Activated CD4-positive, alpha-beta memory T cell treated with anti-CD3 and anti-CD28 coated beads, Interleukin-2, amount 10 ng/mL, durations not matched to agents 7 days and 5 days (primary cell): ENCODE results near the gene RAPGEF6. TPM values are rescaled to one million over a fixed set of nuclear protein-coding genes. Genes with fewer than 3 reads are reported as not detected.
"Not testable (repeated sequence)": the region's sequence is repeated elsewhere in the genome, so short reads cannot be mapped to it uniquely, and the experiment has no call there.

ENCODE experiments used
- CTCF ChIA-PET: fragments of 350-600 bp; sonication (Branson Sonifier 250); formaldehyde crosslinking; loops from one replicate; lab custom pipeline; 2021; ENCODE audit warnings: antibody characterized with exemption, inconsistent platforms; lab: Charles Lee
- POLR2A ChIA-PET: fragments of 350-600 bp; sonication (Branson Sonifier 250); formaldehyde crosslinking; loops from one replicate; lab custom pipeline; 2021; ENCODE audit warnings: antibody characterized with exemption; lab: Charles Lee
- DNase-seq: peaks from one replicate; pipeline ENCODE4 v3.0.0-alpha.2; 2020
- H3K27ac Mint-ChIP-seq: one replicate; pipeline ENCODE4 v1.8.0; 2021; ENCODE audit warnings: mild to moderate bottlenecking, mixed read lengths
- H3K27me3 Mint-ChIP-seq: one replicate; pipeline ENCODE4 v1.8.0; 2021; ENCODE audit warnings: mixed read lengths
- H3K36me3 Mint-ChIP-seq: one replicate; pipeline ENCODE4 v1.8.0; 2021; ENCODE audit warnings: low read depth, mixed read lengths
- H3K4me1 Mint-ChIP-seq: one replicate; pipeline ENCODE4 v1.8.0; 2021; ENCODE audit warnings: mixed read lengths
- H3K4me3 Mint-ChIP-seq: one replicate; pipeline ENCODE4 v1.8.0; 2021; ENCODE audit warnings: mild to moderate bottlenecking, mixed read lengths
- H3K9me3 Mint-ChIP-seq: one replicate; pipeline ENCODE4 v1.8.0; 2021; ENCODE audit warnings: mixed read lengths
- total RNA-seq, 2 experiments: library from RNA; stranded (reverse); gene quantifications; one replicate each; pipeline ENCODE4 v1.2.3, GENCODE V29; 2021

RAPGEF6 gene
- total RNA-seq, 2 experiments from 2014 or later: 40.7 to 44.5 TPM

DNA sequence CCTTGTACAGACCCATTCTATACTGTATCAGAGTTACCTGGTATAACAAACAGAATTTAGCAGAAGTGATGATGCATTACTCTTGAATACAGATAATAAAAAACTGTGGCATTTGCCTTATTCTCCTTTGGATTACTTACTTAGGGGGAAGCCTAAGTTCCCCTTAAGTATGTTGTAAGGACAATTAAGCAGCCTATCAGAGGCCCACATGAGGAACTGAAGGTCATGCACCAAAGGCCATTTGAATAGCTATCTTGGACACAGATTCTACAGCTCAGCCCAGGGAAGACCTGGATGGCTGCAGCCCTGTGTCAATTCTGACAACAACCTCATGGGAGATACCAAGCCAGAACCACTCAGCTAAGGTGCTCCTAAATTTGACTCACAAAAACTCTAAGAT lies 125.2 kb downstream of the RAPGEF6 start:
- Mint-ChIP-seq H3K4me3 (no peak overlapping the region), H3K36me3 (peaks cover 31% of the 10 kb centered on the region), H3K4me1 (peaks cover 19% of the 10 kb centered on the region), H3K27ac (no peak overlapping the region), H3K9me3 (no peaks in the 10 kb centered on the region), H3K27me3 (no peaks in the 10 kb centered on the region)
- ChIA-PET CTCF (interaction anchor here (1.2 to 1.9 kb wide), 2 partner anchors 11 to 80 kb away, joined by 3 to 4 read pairs; no protein-coding TSS in a partner anchor), POLR2A (no interaction called here)
- DNase-seq: no peak

GRCh38 chr5:131505237-131505908 lies 129.7 kb downstream of the RAPGEF6 start:
- H3K9me3 Mint-ChIP-seq: no peaks in the 10 kb centered on the region
- no peak for DNase-seq
- peaks cover 53% of the 10 kb centered on the region for H3K36me3 Mint-ChIP-seq
- peaks cover 1% of the 10 kb centered on the region for H3K4me1 Mint-ChIP-seq
- no peak overlapping the region for H3K4me3 Mint-ChIP-seq
- H3K27me3 Mint-ChIP-seq: no peaks in the 10 kb centered on the region
- CTCF ChIA-PET: interaction anchor here (0.6 to 1.2 kb wide), 4 partner anchors 9 to 270 kb away, joined by 3 to 6 read pairs (median 4); no protein-coding TSS in a partner anchor
- POLR2A ChIA-PET: no interaction called here
- H3K27ac Mint-ChIP-seq: no peak overlapping the region

DNA sequence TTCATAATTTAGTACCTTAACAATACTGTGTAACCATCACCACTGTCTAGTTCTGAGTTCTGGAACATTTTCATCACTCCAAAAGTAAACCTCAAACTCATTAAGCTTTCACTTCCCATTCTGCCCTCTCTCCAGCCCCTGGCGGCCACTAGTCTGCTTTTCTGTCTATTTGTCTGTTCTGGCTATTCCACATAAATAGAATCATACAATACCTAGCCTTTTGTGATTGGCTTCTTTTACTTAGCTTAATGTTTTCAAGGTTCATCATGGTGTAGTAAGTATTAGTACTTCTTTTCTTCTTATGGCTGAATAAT lies 138.7 kb downstream of the RAPGEF6 start:
- CTCF ChIA-PET: no interaction called here
- Mint-ChIP-seq H3K4me3 (no peak overlapping the region), H3K4me1 (peaks cover 3% of the 10 kb centered on the region)

DNA sequence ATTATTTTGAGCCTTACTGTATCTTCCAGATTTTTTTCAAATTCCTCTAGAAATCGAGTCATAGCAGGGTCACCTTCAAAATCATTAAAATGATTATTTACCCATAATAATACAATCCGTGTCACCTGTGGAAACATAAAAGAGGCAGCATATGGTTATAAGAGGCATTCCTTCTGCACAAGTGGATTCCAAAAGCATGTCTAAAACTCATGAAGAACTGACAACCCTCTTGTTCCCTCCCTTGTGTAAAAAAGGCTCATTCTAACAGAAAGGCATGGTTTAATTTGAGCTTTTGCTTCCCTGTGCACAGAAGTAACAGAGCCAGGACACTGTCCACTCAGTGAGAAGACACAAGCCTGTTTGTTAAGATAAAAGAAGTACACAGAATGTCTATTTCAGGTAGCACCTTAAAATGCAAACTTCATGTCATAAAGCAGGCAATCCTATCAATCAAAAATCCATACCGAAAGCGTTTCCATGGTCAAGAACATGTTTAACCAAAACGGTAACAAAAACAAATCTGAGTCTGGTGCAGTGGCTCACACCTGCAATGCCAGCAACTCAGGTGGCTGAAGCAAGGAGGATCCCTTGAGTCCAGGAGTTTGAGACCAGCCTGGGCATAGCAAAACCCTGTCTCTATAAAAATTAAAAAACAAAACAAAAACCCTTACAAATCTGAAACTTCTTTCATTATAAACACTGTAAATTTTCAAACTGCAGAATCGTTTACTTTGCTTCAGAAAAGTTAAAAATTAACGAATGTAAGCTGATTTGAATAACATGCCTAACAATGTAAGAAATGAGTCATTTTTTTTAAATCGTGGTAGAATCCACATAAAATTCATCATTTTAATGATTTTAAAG lies 139.3 kb downstream of the RAPGEF6 start:
- Mint-ChIP-seq H3K9me3 (no peaks in the 10 kb centered on the region), H3K4me1 (peaks cover 3% of the 10 kb centered on the region), H3K27me3 (no peaks in the 10 kb centered on the region), H3K36me3 (peaks cover 71% of the 10 kb centered on the region), H3K27ac (no peak overlapping the region), H3K4me3 (no peak overlapping the region)
- CTCF ChIA-PET: no interaction called here
- no peak for DNase-seq
- POLR2A ChIA-PET: no interaction called here

More for the DNA sequence above, 138.7 kb downstream of the RAPGEF6 start:
- no peak for DNase-seq
- Mint-ChIP-seq H3K36me3 (peaks cover 70% of the 10 kb centered on the region), H3K9me3 (no peaks in the 10 kb centered on the region), H3K27ac (no peak overlapping the region), H3K27me3 (no peaks in the 10 kb centered on the region)
- POLR2A ChIA-PET: no interaction called here

GRCh38 chr5:131491749-131492148 lies 143.3 kb downstream of the RAPGEF6 start:
- ChIA-PET CTCF (no interaction called here), POLR2A (no interaction called here)
- H3K27me3 Mint-ChIP-seq: no peaks in the 10 kb centered on the region
- H3K36me3 Mint-ChIP-seq: peaks cover 68% of the 10 kb centered on the region
- no peaks in the 10 kb centered on the region for H3K9me3 Mint-ChIP-seq
- H3K4me1 Mint-ChIP-seq: peaks cover 14% of the 10 kb centered on the region
- no peak for DNase-seq
- no peak overlapping the region for H3K4me3 Mint-ChIP-seq
- no peak overlapping the region for H3K27ac Mint-ChIP-seq

GRCh38 chr5:131488463-131488862 lies 146.6 kb downstream of the RAPGEF6 start:
- H3K4me1 Mint-ChIP-seq: peaks cover 14% of the 10 kb centered on the region
- H3K9me3 Mint-ChIP-seq: no peaks in the 10 kb centered on the region
- POLR2A ChIA-PET: interaction anchor here (1.1 to 2.7 kb wide), 4 partner anchors 24 to 1003 kb away, joined by 3 to 7 read pairs (median 4); no protein-coding TSS in a partner anchor
- H3K4me3 Mint-ChIP-seq: no peak overlapping the region
- CTCF ChIA-PET: interaction anchor here (1.2 kb wide), 1 partner anchor 10 kb away, joined by 3 read pairs; no protein-coding TSS in a partner anchor
- peak overlapping the region; percentile 42 for H3K27ac Mint-ChIP-seq
- no peak for DNase-seq
- no peaks in the 10 kb centered on the region for H3K27me3 Mint-ChIP-seq
- peaks cover 60% of the 10 kb centered on the region for H3K36me3 Mint-ChIP-seq

GRCh38 chr5:131487371-131487770 lies 147.7 kb downstream of the RAPGEF6 start:
- H3K27ac Mint-ChIP-seq, CTCF ChIA-PET, DNase-seq, H3K4me3 Mint-ChIP-seq, H3K27me3 Mint-ChIP-seq, H3K9me3 Mint-ChIP-seq: not testable (repeated sequence)
- POLR2A ChIA-PET: interaction anchor here (2.7 kb wide), 1 partner anchor 28 kb away, joined by 7 read pairs; no protein-coding TSS in a partner anchor
- Mint-ChIP-seq H3K36me3 (peaks cover 64% of the 10 kb centered on the region), H3K4me1 (peaks cover 23% of the 10 kb centered on the region)

DNA sequence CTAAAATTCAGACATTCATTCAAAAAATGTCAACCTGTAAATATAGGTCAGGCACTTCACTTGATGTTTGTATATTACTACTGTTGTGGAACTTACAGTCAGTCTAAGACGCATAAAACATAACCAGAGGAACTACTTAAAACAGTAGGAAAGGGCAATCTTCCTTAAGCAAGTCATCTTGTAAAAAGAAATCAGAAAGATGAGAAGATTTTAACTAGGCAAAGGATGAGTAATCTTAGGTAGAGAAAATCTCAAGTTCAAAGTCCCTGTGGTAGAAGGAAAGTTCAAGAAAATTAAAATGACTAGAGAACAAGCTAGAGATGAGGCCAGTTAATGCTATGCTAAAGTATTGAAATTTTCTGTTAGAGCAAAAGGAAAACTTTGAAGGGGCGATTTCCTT lies 152.4 kb downstream of the RAPGEF6 start:
- Mint-ChIP-seq H3K9me3 (no peaks in the 10 kb centered on the region), H3K36me3 (peaks cover 71% of the 10 kb centered on the region), H3K27me3 (no peaks in the 10 kb centered on the region), H3K4me1 (peaks cover 39% of the 10 kb centered on the region), H3K27ac (peak overlapping the region; percentile 4), H3K4me3 (no peak overlapping the region)
- no peak for DNase-seq
- POLR2A ChIA-PET: interaction anchor here (0.6 to 1.3 kb wide), 2 partner anchors 13 to 206 kb away, joined by 3 read pairs; no protein-coding TSS in a partner anchor
- CTCF ChIA-PET: no interaction called here

GRCh38 chr5:131481569-131481968 lies 153.5 kb downstream of the RAPGEF6 start:
- Mint-ChIP-seq H3K4me3 (no peak overlapping the region), H3K9me3 (no peaks in the 10 kb centered on the region), H3K4me1 (peaks cover 39% of the 10 kb centered on the region), H3K27me3 (no peaks in the 10 kb centered on the region), H3K27ac (no peak overlapping the region), H3K36me3 (peaks cover 71% of the 10 kb centered on the region)
- DNase-seq: no peak
- ChIA-PET CTCF (interaction anchor here (0.7 kb wide), 1 partner anchor 12 kb away, joined by 3 read pairs; no protein-coding TSS in a partner anchor), POLR2A (no interaction called here)

GRCh38 chr5:131475541-131475941 lies 159.5 kb downstream of the RAPGEF6 start:
- H3K36me3 Mint-ChIP-seq: peaks cover 54% of the 10 kb centered on the region
- CTCF ChIA-PET: no interaction called here

GRCh38 chr5:131473731-131474130 lies 161.3 kb downstream of the RAPGEF6 start:
- H3K4me3 Mint-ChIP-seq: no peak overlapping the region
- no peaks in the 10 kb centered on the region for H3K27me3 Mint-ChIP-seq
- H3K27ac Mint-ChIP-seq: no peak overlapping the region
- no peaks in the 10 kb centered on the region for H3K4me1 Mint-ChIP-seq
- DNase-seq: no peak
- H3K36me3 Mint-ChIP-seq: peaks cover 46% of the 10 kb centered on the region
- H3K9me3 Mint-ChIP-seq: no peaks in the 10 kb centered on the region
- ChIA-PET CTCF (no interaction called here), POLR2A (no interaction called here)

More at GRCh38 chr5:131475541-131475941, 159.5 kb downstream of the RAPGEF6 start:
- H3K9me3 Mint-ChIP-seq: no peaks in the 10 kb centered on the region
- peaks cover 12% of the 10 kb centered on the region for H3K4me1 Mint-ChIP-seq
- H3K27ac Mint-ChIP-seq: no peak overlapping the region
- no peaks in the 10 kb centered on the region for H3K27me3 Mint-ChIP-seq
- H3K4me3 Mint-ChIP-seq: no peak overlapping the region
- POLR2A ChIA-PET: no interaction called here
- DNase-seq: no peak

GRCh38 chr5:131466171-131466766 lies 168.8 kb downstream of the RAPGEF6 start:
- DNase-seq: no peak
- Mint-ChIP-seq H3K36me3 (peaks cover 61% of the 10 kb centered on the region), H3K27ac (peak overlapping the region; percentile 23), H3K4me3 (no peak overlapping the region), H3K9me3 (no peaks in the 10 kb centered on the region), H3K27me3 (no peaks in the 10 kb centered on the region), H3K4me1 (peaks cover 16% of the 10 kb centered on the region)
- ChIA-PET CTCF (no interaction called here), POLR2A (no interaction called here)

DNA sequence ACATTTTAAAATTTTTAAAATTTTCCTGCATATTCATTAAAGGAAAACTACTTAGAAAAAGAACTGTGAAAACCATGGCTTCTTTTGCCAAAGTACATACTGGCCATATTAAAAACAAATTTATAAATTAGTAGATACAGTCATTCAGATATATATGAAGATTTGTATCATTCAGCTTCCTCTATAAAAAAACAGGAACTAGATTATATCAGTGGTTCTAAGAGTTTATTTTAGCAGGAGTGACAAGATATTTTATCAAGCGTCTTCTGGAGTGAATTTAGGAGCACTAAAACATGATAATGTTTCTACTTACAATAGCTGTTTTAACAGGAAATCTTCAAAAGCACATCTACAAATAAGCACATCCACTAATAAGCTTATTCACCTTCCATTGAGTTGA lies 171.4 kb downstream of the RAPGEF6 start:
- POLR2A ChIA-PET: no interaction called here
- CTCF ChIA-PET: interaction anchor here (1.7 kb wide), 1 partner anchor 9 kb away, joined by 3 read pairs; no protein-coding TSS in a partner anchor

More for the DNA sequence above, 171.4 kb downstream of the RAPGEF6 start:
- no peak overlapping the region for H3K4me3 Mint-ChIP-seq
- H3K27me3 Mint-ChIP-seq: no peaks in the 10 kb centered on the region
- no peak for DNase-seq
- peaks cover 18% of the 10 kb centered on the region for H3K4me1 Mint-ChIP-seq
- H3K36me3 Mint-ChIP-seq: peaks cover 79% of the 10 kb centered on the region
- H3K27ac Mint-ChIP-seq: no peak overlapping the region
- no peaks in the 10 kb centered on the region for H3K9me3 Mint-ChIP-seq
